ENCODE measurements around the gene CDC42EP5.
"Not testable (repeated sequence)": the region's sequence is repeated elsewhere in the genome, so short reads cannot be mapped to it uniquely, and the experiment has no call there.

CDC42EP5 gene

GRCh38 chr19:54451997-54452396, 21.1 kb downstream of the CDC42EP5 start:
- Mint-ChIP-seq H3K4me3 (no peak overlapping the region), H3K36me3 (ENCODE audit: low read depth) (peaks cover 52% of the 10 kb centered on the region), H3K4me1 (peaks cover 43% of the 10 kb centered on the region), H3K27ac (no peak overlapping the region), H3K27me3 (peaks cover 5% of the 10 kb centered on the region), H3K9me3 (no peaks in the 10 kb centered on the region)
- DNase-seq (no peak), ATAC-seq (no peak)

- Mint-ChIP-seq H3K27ac (peak overlapping the region; percentile 99), H3K4me3 (peak overlapping the region; percentile 91), H3K9me3 (no peaks in the 10 kb centered on the region), H3K4me1 (peaks cover 43% of the 10 kb centered on the region), H3K36me3 (ENCODE audit: low read depth) (peaks cover 51% of the 10 kb centered on the region), H3K27me3 (peaks cover 5% of the 10 kb centered on the region)
- ATAC-seq: no peak
- DNase-seq: no peak
Observed at GRCh38 chr19:54451331-54451871, 21.7 kb downstream of the CDC42EP5 start.

GRCh38 chr19:54449701-54450069, 23.4 kb downstream of the CDC42EP5 start:
- no peaks in the 10 kb centered on the region for H3K9me3 Mint-ChIP-seq
- peaks cover 45% of the 10 kb centered on the region for H3K36me3 Mint-ChIP-seq (ENCODE audit: low read depth)
- peaks cover 46% of the 10 kb centered on the region for H3K4me1 Mint-ChIP-seq
- H3K27ac Mint-ChIP-seq: peak overlapping the region; percentile 99
- H3K27me3 Mint-ChIP-seq: peaks cover 5% of the 10 kb centered on the region
- DNase-seq (no peak), ATAC-seq (no peak)
- peak overlapping the region; percentile 91 for H3K4me3 Mint-ChIP-seq

GRCh38 chr19:54448774-54449700, 24.1 kb downstream of the CDC42EP5 start, which contains the start of gene LENG8:
Gene LENG8 (plus strand): TSS chr19:54449199. CDS start chr19:54451345, 2,146 bp downstream.
- Mint-ChIP-seq H3K4me3 (peak within 1 kb of the TSS; percentile 91), H3K36me3 (ENCODE audit: low read depth) (peaks cover 46% of the 10 kb centered on the region), H3K9me3 (no peaks in the 10 kb centered on the region), H3K27me3 (peaks cover 5% of the 10 kb centered on the region), H3K27ac (peak within 1 kb of the TSS; percentile 99), H3K4me1 (peaks cover 46% of the 10 kb centered on the region)
- DNase-seq (peak; percentile 95), ATAC-seq (peak; percentile 91)

GRCh38 chr19:54448040-54448773, 24.9 kb downstream of the CDC42EP5 start:
- Mint-ChIP-seq H3K27ac (peak overlapping the region; percentile 99), H3K4me1 (peaks cover 46% of the 10 kb centered on the region), H3K27me3 (peaks cover 5% of the 10 kb centered on the region), H3K9me3 (no peaks in the 10 kb centered on the region), H3K4me3 (peak overlapping the region; percentile 91), H3K36me3 (ENCODE audit: low read depth) (peaks cover 42% of the 10 kb centered on the region)
- ATAC-seq (peak; percentile 33), DNase-seq (peak; percentile 61)

GRCh38 chr19:54446349-54446748, 26.7 kb downstream of the CDC42EP5 start:
- Mint-ChIP-seq H3K36me3 (ENCODE audit: low read depth) (peaks cover 41% of the 10 kb centered on the region), H3K4me1 (peaks cover 38% of the 10 kb centered on the region)
- not testable (repeated sequence) for DNase-seq, ATAC-seq, H3K27me3 Mint-ChIP-seq, H3K4me3 Mint-ChIP-seq, H3K27ac Mint-ChIP-seq, H3K9me3 Mint-ChIP-seq

GRCh38 chr19:54444737-54445136, 28.4 kb downstream of the CDC42EP5 start:
- peaks cover 31% of the 10 kb centered on the region for H3K36me3 Mint-ChIP-seq (ENCODE audit: low read depth)
- no peaks in the 10 kb centered on the region for H3K9me3 Mint-ChIP-seq
- H3K27me3 Mint-ChIP-seq: peaks cover 4% of the 10 kb centered on the region
- DNase-seq (no peak), ATAC-seq (no peak)
- H3K4me3 Mint-ChIP-seq: no peak overlapping the region
- H3K27ac Mint-ChIP-seq: no peak overlapping the region
- peaks cover 22% of the 10 kb centered on the region for H3K4me1 Mint-ChIP-seq

- peaks cover 8% of the 10 kb centered on the region for H3K4me1 Mint-ChIP-seq
- H3K9me3 Mint-ChIP-seq: no peaks in the 10 kb centered on the region
- DNase-seq (no peak), ATAC-seq (no peak)
- no peak overlapping the region for H3K27ac Mint-ChIP-seq
- no peak overlapping the region for H3K4me3 Mint-ChIP-seq
- no peaks in the 10 kb centered on the region for H3K27me3 Mint-ChIP-seq
- peaks cover 24% of the 10 kb centered on the region for H3K36me3 Mint-ChIP-seq (ENCODE audit: low read depth)
Observed at GRCh38 chr19:54440641-54441040, 32.5 kb downstream of the CDC42EP5 start.

- Mint-ChIP-seq H3K27me3 (no peaks in the 10 kb centered on the region), H3K27ac (peak overlapping the region; percentile 14), H3K4me1 (peaks cover 17% of the 10 kb centered on the region), H3K4me3 (no peak overlapping the region), H3K9me3 (no peaks in the 10 kb centered on the region), H3K36me3 (ENCODE audit: low read depth) (peaks cover 23% of the 10 kb centered on the region)
- ATAC-seq: peak; percentile 83
- DNase-seq: peak; percentile 46
Observed at GRCh38 chr19:54439174-54439851, 33.8 kb downstream of the CDC42EP5 start.

- peaks cover 16% of the 10 kb centered on the region for H3K4me1 Mint-ChIP-seq
- H3K4me3 Mint-ChIP-seq: no peak overlapping the region
- ATAC-seq (no peak), DNase-seq (no peak)
- no peaks in the 10 kb centered on the region for H3K9me3 Mint-ChIP-seq
- peaks cover 4% of the 10 kb centered on the region for H3K27me3 Mint-ChIP-seq
- H3K27ac Mint-ChIP-seq: no peak overlapping the region
- peaks cover 8% of the 10 kb centered on the region for H3K36me3 Mint-ChIP-seq (ENCODE audit: low read depth)
Observed at GRCh38 chr19:54436628-54437252, 36.4 kb downstream of the CDC42EP5 start.

GRCh38 chr19:54436031-54436523, 37.0 kb downstream of the CDC42EP5 start:
- no peak for DNase-seq
- ATAC-seq: no peak
- no peak overlapping the region for H3K27ac Mint-ChIP-seq

GRCh38 chr19:54435551-54436016, 37.5 kb downstream of the CDC42EP5 start:
- no peak for DNase-seq
- H3K4me3 Mint-ChIP-seq: no peak overlapping the region
- peaks cover 4% of the 10 kb centered on the region for H3K27me3 Mint-ChIP-seq
- no peak for ATAC-seq
- H3K4me1 Mint-ChIP-seq: peaks cover 22% of the 10 kb centered on the region
- H3K9me3 Mint-ChIP-seq: no peaks in the 10 kb centered on the region
- H3K36me3 Mint-ChIP-seq (ENCODE audit: low read depth): peaks cover 3% of the 10 kb centered on the region
- no peak overlapping the region for H3K27ac Mint-ChIP-seq

More at GRCh38 chr19:54436031-54436523, 37.0 kb downstream of the CDC42EP5 start:
- Mint-ChIP-seq H3K36me3 (ENCODE audit: low read depth) (peaks cover 7% of the 10 kb centered on the region), H3K4me3 (no peak overlapping the region), H3K4me1 (peaks cover 17% of the 10 kb centered on the region), H3K27me3 (peaks cover 4% of the 10 kb centered on the region), H3K9me3 (no peaks in the 10 kb centered on the region)

GRCh38 chr19:54434873-54435214, 38.3 kb downstream of the CDC42EP5 start:
- no peak overlapping the region for H3K27ac Mint-ChIP-seq
- no peak overlapping the region for H3K4me3 Mint-ChIP-seq
- no peaks in the 10 kb centered on the region for H3K9me3 Mint-ChIP-seq
- DNase-seq: no peak
- H3K36me3 Mint-ChIP-seq (ENCODE audit: low read depth): peaks cover 3% of the 10 kb centered on the region
- no peak for ATAC-seq
- peaks cover 22% of the 10 kb centered on the region for H3K4me1 Mint-ChIP-seq
- H3K27me3 Mint-ChIP-seq: peaks cover 6% of the 10 kb centered on the region
